Fibroblast of skin of left biceps (primary cell): ENCODE measurements around the gene ELK4.

Source experiments
- DNase-seq, 2 experiments: peaks; one replicate each; pipeline ENCODE4 v3.0.0-alpha.2; 2013; ENCODE audit warnings: low read depth in 2 of 2

ELK4 gene

DNA sequence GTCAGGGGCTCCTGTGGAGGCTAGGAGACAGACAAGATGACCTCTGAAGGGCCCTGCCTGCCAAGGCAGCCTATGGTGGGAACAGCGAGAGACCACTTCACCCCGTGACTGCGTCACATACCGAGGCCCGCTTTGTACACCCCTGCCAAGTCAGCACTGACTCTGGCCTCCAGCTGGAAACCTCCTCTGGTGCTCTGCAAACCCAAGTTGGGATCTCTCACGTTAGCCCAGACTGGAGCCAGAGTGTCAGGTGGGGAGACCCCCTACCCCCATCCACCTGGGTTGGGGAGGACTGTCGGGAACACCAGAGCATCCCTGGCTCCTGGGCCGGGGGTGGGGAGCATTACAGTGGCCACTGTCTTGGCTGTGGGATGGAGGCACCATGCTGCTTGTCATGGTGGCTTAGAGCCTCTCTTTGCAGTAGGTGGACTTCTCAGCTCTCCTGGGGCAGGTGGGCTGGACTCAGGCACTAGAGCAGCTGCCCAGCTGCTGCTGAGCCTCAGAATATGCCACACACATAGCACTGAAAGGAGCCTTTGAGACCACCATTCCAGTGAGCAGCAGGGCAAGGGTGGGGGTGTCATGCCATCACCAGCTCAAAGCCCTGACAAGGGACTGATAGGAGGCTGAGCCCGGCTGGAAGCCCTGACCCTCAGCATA lies 50.4 kb downstream of the ELK4 start:
- DNase-seq = no peak

DNA sequence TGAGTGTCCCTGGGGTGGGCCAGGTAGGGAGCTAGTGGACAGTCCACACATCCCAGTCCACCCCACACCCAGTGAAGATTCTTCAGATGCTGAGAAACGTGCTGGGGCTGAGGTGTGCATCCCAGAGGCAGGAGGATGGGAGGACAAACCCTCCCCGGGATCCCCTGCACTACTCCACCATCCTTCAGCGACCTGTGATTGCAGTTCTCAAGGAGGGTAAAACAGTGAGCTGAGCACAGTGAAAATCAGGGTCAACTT lies 51.0 kb downstream of the ELK4 start:
- no peak for DNase-seq

DNA sequence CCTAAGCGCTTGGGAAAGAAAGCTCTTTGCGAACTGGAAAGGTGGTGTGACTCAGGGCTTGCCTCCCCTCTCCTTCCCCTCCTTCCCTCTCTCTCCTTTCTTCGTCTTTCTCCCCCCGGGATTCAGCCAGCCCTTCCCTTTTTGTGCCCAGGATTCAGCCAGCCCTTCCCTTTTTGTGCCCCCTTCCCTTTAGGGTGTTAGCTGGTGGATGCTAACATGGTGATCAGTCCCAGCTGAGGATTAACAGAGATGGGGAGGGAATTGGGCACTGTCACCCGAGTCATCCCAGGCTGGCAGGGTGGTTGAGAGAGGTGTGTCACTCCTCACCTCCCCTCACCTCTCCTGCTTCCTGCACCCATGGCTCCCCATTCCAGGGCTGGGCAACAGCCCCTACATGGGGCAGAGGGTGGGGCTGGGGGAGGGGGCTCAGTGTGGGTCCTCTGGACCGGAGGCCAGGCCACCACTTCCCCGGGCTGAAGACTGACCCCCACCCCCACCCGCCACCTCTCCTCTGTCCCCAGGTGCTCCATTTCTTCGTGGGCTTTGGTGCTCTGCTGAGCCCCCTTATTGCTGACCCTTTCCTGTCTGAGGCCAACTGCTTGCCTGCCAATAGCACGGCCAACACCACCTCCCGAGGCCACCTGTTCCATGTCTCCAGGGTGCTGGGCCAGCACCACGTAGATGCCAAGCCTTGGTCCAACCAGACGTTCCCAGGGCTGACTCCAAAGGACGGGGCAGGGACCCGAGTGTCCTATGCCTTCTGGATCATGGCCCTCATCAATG lies 51.5 kb downstream of the ELK4 start:
- DNase-seq = no peak

DNA sequence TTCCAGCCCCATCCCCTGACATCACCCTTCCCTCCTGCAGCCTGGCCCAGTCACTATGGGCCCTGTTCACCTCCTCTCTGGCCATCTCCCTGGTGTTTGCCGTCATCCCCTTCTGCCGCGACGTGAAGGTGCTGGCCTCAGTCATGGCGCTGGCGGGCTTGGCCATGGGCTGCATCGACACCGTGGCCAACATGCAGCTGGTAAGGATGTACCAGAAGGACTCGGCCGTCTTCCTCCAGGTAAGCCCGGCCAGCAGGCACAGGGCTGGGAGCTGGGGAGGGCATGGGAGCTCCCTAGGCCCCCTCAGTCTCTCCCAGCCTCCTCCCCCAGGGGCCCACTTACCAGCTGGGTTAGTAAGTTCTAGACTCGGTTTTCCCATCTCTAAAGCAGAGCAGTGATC lies 52.1 kb downstream of the ELK4 start:
- DNase-seq = no peak

DNA sequence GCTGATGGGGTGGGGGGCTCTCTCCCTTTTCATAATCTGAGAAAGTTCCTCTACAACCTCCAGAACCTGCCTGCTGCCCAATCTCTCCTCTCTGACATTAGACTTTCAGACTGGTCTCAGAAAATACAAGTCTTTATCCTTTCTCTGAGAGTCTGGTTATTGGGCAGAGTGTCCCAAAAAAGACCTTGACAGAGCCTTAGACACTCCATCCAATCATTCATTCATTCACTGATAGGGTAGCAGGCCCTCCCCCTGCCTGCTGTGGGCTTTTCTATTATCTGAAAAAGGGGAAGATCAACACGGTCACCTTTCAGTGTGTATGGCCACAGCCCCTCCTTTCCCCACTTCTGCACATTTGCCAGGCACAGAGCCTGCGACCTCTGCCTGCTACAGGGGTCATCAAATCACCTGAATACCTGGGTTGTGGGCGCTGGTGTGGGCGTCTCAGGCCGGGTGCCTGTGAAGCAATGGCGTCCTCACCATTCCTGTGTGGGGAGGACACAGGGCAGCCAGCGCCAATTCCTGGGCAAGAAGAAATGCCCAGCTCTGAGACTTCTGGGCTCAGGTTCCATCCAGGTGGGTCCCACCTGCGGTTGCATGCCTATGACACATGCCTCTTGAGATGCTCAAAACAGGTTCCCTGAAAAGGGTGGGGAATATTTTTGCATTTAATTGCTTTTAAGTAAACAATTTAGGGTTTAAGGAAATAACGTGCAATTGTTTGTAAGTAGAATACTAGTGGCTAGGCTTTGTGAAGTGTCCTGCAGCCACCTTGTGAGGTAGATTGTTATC lies 52.8 kb downstream of the ELK4 start:
- no peak for DNase-seq

DNA sequence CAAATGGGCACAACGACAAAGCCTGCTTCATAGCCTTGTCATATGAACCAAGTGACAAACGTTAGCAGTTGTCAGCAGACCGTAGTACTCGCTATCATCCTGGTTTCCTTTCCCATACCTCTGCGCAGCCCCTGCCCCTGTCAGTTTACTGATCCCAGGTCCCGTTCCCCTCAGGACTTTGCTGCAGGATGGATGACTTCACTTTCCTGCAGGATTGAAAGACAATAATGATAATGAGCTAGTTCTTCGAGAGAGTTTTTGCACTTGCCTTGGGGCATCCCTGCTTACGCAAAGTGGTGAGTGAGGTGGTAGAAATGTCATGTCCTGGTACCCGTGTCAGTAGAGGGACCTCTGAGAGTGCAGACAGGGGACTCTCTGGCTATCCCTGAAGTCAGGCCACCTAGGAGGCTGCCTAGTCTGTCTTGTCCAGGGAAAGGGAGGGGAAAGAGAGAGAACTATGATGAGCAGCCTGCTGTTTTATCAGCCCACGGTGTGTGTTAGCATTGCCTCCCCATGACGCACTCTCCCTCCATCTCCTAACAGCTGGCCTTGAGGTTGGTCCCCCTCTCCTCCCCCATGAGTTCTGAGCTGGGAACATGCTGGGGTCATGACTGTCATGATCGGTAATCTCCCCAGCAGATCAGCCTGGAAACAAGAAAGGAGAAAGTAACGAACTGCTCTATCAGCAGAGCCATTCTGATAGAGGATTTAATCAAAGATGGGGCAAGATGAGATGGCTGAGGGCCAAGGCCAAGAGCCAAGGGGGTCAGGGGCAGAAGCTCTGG lies 53.7 kb downstream of the ELK4 start:
- no peak for DNase-seq

DNA sequence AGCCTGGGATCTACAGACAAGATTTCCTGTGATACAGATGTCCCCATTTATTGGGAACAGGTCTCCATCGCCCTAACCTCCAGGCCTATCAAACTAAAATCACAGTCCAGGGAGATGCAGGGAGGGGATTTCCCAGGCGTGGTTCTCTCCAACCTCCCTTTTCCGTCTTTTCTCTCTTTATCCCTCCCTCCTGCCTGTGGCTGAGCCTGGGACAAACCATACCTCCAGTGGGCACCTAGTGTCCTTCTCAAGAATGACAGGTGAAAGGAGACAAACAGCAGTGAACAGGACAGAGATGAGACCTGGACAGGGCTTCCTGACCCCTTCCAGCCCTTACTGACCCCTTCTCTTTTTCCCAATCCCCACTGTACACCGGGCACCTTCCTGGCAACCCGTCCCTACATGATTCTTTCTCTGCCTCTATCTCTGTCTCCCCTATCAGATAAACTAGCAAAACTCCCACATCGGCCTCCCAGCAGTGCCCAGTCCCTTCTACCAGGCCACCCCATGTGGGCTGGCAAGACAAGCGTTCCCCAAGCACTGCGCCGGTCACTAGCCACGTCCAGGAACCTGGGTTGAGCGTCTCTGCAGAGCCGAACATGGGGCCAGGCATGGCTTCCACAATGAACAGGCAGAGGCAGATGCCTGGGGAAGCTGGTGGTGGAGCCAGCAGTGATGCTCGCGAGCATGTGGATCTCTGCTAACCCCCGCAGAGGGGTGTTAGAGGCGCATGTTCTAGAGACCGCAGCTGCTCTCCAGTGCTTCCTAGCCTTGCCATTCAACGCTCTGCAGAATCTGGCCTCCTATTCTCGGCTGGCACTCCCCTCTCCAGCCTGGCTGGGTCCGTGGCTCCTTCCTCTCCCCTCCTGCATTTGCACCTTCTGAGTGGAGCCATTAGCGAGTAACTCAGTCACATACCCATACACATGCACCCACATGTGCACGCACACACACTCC lies 54.7 kb downstream of the ELK4 start:
- no peak for DNase-seq

DNA sequence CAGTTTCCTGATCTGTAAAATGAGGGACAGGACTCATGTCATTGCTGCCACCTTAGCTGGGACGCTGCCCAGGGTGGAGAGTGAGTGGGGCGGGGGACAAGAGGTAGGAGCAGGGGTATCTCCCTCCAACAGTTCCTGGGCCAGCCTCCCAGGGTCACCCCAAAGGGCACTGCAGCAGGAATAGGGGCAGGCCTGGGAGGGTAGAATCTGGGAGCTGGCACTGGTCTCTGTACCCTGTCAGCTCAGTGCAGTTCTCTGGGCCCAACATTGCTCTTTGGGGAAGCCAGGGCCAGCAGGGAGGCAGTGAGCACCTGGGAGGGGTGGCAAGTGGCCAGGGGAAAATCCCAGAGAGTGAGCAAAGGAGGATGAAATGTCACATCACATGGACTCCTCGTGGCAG lies 55.8 kb downstream of the ELK4 start:
- no peak for DNase-seq

DNA sequence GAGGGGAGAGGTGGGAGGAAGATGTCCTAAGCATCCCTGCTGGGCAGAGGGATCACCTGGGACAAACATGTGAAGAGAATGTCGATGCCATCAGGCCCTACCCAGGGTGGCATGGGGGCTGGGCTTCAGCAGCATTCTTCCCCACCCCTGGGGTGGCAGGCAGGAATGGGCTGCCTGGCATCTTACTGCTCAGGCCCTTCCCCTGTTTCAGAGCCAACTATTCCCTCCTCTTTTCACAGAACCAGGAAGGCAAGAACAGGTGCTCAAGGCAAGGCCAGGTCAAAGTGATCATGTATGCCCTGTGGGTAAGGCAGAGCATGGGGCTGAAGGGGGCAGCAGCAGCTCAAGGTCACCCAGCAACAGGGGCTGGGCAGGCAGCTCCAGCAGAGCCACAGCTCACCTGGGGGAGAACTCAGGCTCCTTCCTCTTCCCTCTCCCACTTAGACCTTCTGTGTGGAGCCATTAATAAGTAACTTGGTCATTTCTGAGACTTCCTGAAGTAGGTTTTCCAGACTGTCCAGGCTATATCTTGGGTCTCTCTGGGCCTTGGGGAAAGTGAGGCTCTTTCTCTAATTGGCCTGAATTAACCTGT lies 56.4 kb downstream of the ELK4 start:
- DNase-seq = no peak

DNA sequence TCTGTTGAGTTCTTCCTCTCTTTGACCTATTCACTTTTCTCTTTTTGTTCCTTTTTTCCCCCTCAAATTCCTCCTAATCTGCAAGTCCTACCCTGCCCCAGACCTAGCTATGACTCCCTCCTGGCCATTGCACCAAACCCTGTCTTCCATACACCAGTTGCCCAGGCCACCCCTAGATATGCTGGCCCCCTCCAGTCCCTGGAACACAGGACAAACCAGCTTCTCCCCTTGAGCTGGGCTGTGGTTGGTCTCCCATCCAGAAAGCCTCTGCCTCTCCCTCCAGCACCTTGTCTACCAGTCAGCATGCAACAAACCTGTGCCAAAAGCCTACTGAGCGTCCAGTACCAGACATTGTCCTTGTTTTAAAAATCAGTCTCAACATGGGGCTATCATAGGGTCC lies 59.4 kb downstream of the ELK4 start:
- no peak for DNase-seq

DNA sequence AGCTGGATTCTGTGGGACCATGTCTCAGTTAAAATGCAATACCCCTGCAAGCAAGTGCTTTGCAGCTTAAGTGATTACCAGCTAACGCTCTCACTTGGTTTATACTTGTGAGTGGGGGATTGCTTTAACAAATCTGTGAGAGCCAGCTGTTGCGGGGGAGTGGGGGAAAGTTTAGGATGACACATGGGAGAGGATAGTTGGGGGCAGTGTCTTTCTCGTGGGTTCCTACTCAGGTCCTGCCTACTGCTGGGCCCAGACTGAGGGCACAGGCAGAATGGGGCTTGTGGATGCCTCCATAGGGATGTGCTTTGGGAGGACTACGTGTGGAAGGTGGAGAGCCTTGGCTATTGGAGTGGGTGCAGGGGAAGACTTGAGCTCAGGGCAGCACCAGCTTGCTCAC lies 60.1 kb downstream of the ELK4 start:
- DNase-seq = no peak

DNA sequence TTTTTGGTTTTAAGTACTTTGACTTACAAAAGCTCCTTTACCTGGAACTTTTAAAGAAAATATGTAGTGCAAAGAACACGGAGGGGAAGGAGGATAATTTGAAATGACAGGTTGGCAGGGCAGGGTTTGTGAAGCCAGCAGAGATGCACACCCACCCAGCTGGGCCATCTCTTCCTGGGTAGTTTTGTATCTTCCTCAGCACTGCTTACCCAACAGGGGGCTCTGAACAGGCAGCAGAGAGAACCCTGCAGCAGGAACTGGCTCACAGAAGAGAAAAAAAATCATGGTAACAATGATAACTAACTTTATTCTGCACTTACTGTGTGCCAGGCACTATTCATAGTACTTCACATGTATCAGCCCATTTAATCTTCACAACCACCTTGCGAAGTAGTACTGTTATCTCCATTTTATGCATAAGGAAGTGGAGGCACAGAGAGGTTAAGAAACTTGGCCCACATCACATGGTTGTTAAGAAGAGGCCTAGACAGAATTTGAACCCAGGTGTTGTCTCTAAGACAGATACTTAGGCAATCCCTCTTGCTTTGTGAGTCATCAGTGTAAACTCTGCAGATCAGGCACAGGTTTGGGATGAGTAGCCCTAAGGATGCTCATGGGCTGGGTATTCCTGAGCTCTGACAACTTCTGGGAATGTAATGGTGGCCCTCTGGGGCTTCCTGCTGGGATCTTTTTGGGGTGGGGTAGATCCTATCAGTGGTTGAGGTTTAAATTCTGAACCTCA lies 60.8 kb downstream of the ELK4 start:
- DNase-seq = no peak

DNA sequence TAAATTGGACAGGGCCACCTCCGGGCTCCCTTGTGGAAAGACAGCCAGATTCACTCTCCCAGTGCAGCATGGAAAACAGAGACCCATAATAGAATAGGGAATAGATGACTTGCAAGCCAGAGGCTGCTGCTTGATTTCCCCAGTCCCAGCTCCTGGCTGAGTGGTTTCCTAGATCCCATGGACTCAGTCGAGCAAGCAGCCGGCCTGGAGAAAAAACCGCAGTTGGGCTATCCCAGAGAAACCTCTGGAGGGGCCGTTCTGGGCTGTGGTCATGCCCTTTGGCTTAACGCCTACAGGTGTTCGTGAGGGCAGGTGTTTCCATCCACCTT lies 61.7 kb downstream of the ELK4 start:
- DNase-seq = no peak

DNA sequence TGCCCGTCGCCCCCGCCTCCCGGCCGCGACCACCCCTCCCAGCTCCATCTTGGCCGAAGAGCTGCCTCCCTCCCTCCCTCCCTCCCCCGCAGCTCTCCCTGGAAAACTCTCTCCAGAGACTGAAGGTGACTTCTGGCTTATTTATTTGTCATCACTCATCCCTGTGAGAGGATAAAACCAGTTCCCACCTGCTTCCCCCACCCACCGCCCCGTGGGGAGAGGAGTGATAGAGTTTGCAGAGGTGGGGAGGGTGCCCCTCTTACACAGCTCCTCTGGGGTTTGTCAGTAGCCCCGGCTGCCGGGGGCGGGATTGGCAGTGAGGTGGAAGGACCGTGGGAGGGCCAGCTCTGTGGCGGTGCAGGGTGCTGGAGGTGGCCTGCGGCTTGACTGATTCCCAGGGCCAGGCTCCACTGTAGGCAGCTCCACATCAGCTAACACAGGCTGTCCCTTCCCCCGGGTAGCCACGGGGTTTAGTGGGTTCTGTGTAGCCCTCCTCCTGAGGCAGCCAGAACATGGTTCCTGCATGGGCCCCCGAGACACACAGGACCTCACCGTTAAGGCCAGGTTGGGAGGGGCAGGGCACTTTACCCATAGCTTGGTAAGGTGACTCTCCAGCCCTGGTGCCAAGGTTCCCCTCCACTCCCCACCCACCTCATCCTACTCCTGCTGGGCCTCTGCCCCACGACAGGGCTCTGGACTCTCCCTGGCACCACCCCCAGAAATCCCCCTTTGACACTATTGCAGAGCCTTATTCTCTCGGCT lies 62.2 kb downstream of the ELK4 start:
- DNase-seq = no peak

DNA sequence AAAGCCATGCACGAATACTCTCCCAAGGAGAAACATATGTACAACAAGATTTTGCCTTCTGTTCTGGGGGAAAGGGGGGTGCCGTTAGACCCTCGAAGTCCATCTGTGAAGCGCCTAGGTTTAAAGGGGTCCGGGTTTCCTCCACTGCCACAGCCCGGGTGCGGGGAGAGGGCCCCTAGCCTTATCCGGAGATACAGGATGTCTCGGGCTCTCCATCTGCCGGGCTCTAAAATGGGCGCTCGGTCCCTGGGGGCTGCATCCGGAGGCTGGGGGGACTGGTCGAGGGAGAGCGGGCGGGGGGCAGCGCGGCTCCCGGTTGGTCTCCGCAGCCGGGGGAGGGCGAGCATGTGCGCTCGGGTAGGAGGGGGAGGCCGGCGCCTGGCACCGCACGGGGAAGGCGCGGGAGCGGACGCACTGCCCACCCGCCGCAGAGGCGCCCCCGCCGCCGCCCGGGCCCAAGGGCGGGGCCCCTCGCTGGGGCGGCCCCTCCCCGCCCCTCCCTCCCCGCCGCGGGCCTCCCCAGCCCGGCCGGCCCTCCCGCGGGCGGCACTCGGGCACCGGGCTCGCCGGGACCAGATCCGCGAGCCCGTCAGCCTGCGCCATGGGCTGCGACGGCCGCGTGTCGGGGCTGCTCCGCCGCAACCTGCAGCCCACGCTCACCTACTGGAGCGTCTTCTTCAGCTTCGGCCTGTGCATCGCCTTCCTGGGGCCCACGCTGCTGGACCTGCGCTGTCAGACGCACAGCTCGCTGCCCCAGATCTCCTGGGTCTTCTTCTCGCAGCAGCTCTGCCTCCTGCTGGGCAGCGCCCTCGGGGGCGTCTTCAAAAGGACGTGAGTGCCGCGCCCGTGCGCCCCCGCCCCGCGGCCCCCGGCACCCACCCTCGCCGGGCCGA lies 63.1 kb downstream of the ELK4 start:
- DNase-seq = no peak

DNA sequence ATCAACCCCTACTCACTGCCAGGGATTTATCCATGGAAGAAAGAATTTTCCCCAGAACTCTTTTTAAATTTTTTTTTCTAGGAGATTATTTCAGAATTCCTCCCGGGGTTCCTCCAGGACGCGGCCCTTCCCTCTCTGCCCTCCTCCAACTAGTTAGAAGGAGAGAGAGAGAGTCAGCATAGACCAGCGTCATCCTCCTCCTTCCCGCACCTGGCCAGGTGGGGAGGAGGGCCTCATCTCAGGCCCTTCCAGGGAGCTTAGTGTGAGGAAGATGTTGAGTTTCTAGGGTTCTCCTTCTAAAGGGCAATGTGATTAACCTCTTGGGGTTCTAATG lies 63.7 kb downstream of the ELK4 start:
- DNase-seq = no peak

DNA sequence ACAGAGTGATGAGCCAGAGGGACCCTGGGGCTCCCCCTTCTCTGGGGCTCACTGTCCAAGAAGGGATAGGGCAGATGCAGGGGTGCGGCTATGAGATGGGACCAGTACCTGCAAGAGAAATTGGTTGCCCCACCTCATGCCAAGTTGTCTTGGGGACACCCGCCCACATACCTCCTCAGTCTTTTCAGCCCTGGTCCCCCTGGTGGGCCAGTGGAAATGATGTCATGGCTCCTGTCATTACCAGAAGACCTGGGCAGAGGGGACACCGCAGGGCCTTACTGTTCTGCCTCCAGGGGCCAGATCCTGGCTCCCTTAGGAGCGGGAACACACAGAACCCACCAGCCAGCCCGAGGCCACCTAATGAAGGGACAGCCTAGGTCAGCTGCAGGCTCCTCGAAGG lies 64.1 kb downstream of the ELK4 start:
- DNase-seq = no peak

DNA sequence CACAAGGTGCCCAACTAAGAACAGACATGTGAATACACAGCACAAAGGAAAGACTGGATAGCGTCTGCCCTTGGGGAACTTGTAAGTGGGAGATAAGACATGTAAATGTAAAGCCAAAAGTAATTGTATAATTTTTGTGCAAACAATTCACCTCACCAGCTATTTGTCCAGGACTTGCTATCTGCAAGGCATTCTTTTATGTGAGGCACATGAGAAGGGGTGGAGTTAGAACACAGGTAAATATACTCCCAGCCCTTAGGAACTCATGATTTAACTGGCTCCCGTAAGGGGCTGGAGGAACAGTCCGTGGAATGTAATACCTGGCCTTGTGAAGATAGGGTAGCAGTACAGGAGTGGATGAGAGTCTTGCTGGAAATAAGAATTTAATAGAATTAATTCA lies 66.0 kb downstream of the ELK4 start:
- no peak for DNase-seq
